GM19238 (cell line): ENCODE measurements around the gene NOL12.

ENCODE experiments used
- DNase-seq: peaks from one replicate; pipeline ENCODE4 v3.0.0; 2011; ENCODE audit warnings: low spot score; ENCODE audit not compliant: insufficient read length

Gene NOL12

GRCh38 chr22:37742376-37743171 is 56.4 kb downstream of the NOL12 start:
- DNase-seq = no peak
